HCEC 1CT (cell line): ENCODE results near the gene CLEC11A.
"Not testable (repeated sequence)": the region's sequence is repeated elsewhere in the genome, so short reads cannot be mapped to it uniquely, and the experiment has no call there.

Experiments
- DNase-seq: peaks from one replicate; pipeline ENCODE4 v3.0.0-alpha.2; 2017

Gene CLEC11A

DNA sequence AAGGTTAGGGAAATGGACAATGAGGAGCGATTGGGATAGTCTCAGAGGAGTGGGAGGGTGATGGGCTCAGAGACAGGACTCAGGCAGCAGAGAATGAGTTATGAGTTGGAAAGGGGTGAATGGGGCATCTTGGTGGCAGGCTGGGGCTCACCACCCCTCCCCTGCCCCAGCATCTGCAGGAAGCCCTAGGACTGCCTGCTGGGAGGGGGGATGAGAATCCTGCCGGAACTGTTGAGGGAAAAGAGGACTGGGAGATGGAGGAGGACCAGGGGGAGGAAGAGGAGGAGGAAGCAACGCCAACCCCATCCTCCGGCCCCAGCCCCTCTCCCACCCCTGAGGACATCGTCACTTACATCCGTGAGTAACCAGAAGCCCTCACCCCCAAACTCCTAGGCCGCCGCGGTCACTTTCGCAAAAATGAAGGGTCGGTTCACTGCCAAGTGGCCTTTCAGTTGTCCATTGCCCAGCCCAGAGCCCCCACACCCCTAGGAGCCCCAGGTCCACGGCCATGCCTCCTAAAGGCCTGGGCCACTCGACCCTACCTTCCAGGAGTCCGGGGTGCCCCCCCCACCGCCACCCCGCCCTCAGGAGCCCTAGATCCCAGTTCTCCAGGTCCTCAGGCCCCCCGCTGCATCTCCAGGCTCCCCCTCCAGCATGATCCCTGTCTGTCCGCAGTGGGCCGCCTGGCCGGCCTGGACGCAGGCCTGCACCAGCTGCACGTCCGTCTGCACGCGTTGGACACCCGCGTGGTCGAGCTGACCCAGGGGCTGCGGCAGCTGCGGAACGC is 764 bp downstream of the CLEC11A start:
- no peak for DNase-seq

DNA sequence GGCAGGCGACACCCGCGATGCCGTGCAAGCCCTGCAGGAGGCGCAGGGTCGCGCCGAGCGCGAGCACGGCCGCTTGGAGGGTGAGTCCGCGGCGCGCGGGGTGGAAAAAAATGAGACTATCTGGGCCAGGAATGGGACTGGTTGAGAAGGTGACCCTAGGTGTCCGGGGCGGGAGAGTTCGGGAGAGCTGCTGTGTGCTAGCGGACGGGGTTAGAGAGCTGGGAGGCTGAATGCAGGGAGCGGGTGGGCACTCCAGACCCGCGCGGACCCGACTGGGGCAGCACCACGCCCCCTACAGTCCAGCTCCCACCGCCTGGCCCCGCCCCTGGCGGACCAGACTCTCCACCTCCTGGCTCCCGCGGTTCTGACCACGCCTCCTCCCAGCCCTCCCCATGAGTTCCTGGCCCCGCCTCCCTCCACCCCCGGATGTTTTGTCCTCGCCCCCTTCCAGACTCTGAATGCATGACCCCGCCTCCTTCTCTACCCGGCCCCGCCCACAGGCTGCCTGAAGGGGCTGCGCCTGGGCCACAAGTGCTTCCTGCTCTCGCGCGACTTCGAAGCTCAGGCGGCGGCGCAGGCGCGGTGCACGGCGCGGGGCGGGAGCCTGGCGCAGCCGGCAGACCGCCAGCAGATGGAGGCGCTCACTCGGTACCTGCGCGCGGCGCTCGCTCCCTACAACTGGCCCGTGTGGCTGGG is 1.5 kb downstream of the CLEC11A start:
- DNase-seq: peak; percentile 99

DNA sequence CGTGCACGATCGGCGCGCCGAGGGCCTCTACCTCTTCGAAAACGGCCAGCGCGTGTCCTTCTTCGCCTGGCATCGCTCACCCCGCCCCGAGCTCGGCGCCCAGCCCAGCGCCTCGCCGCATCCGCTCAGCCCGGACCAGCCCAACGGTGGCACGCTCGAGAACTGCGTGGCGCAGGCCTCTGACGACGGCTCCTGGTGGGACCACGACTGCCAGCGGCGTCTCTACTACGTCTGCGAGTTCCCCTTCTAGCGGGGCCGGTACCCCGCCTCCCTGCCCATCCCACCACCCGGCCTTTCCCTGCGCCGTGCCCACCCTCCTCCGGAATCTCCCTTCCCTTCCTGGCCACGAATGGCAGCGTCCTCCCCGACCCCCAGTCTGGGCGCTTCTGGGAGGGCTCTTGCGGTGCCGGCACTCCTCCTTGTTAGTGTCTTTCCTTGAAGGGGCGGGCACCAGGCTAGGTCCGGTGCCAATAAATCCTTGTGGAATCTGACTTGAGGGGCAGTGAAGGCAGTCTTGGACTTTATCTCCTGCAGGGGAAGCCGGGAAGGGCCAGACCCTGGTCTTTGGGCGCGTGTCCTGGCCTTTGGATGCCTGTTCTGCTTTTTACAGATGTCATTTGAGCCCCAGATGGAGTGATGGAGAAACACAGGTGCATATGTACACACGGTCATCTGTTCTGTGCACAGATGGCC is 2.2 kb downstream of the CLEC11A start:
- DNase-seq: no peak

DNA sequence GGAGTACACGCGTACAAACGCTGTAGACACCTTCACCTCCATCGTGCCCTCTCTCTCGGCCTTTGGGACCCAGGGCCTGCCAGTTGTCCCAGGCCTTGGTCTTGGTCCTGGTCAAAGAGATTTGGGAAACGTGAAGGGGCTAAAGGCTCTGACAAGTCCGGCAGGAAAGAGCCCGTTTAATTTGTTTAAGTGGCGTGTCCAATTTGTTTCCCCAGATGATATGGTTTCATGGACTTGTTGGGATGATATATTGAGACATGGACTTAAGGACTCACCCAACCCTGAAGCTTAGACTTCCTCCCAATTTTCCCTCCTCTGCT is 2.7 kb downstream of the CLEC11A start:
- no peak for DNase-seq

DNA sequence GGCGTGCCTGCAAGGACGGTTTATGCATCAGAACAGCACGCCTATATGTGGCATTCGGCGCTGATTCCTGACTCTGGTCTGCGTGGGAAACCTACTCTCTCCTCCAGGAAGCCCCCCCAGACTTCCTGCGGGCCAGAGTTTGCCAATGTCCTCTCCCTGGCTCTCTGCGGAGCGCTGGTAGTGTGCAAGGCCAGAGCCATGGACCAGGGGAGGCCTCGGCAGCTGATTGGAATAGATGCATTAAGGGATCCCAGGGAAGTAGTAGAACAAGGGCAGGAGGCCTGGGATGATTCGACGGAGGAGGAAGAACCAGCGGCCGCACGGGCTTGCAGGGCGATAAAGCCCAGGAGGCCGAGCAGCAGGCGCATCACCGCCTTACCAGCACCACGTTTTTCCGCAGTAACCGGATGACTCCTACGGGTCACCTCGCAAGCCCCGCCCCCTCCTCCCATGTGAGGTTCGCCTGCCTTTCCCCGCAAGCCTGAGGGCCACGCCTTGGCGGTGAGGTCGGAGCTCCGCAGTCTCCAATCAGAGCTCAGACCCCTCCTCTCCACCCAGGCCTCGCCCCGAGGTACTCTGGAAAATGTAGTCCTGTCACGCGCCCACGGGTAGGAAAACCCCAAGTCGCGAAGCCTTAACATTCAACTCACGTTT is 5.0 kb downstream of the CLEC11A start:
- no peak for DNase-seq

DNA sequence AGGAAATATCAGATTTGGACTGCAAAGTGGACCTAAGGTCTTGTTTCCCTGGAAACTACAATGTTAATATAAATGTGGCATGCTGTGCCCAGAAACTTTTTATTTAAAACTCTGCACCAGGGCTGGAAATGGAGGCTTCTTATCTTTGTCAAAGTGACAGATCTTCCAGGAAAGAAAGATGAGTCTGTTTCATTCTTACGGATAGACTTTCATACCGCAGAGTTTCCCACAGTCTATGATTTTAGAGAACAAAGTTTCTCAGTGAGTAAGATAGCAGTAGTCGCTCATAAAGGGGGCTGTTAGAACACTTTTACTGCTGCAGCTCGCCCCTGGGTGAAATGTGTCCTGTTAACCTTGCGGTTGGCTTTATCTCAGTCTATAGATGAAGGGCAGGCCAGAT is 6.7 kb downstream of the CLEC11A start:
- DNase-seq: no peak

DNA sequence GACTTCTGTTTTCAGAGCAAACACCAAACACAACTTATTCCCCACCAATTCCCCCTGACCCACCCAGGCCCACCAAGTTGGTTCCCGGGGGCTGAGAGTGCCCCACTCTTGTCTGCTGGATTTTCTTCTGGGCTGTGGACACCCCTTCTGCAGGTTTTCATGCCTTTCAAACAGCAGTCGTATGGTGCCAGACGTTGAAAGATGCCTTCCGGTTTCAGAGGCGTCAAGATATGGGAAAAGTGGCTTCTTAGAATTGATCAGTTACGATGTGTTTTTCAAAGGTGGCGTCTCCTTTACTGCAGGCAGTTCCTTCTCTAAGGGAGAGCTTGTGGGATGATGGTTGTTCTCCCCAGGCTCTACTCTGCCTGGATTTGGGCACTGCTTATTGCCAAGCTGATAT is 12.7 kb downstream of the CLEC11A start:
- DNase-seq: no peak

DNA sequence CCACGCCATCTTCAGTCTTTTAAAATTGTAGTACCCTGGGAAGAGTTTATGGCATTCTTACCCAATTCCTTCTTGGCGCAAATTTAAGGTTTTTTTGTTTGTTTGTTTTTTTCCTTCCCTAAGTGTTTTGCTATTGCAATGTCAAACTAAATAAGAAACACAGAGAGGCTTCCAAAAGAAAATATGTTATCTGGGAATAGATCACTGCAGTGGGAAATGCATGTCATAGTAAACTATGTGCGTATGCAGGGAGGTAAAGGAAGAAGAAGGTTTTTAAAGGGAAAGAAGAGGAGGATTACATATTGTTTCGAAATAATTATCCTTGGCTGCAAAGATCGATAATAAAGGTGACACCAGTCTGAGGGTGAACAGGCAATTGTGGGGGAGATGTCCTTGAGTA is 13.2 kb downstream of the CLEC11A start:
- DNase-seq: no peak

DNA sequence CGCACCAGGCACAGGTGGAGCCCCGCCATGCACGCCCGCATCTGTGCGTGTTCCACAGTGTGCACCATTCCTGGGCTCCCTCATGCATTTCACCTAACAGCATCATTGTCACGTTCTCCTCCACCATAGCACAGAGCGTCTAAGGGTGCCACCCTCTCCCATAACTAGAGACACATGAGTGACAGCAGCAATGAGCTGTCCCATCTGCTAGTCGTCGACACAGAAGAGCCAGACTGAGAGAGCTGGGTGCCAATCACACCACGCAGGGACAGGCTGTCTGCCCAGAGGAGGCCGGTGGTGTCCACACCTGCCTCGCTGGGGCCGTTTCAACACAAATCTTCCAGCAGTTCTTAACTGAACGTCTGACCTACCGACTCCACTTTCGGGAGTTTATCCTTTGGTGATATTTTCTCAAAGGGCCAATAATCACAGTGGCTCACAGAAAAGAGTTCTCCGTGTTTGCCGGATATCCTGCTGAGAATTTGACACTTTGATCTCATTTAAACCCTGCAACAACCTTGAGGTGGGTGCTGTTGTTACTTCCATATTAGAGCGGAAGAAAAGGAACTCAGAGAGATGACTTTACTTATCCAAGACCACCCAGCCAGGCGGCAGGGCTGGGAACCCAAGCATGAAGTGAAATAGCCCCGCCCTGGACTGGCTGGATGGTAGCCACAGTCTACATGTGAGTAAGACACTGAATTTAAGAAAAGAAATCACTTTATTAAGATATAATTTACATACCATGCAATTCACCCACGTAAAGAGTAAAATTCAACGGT is 16.2 kb downstream of the CLEC11A start:
- DNase-seq: no peak

DNA sequence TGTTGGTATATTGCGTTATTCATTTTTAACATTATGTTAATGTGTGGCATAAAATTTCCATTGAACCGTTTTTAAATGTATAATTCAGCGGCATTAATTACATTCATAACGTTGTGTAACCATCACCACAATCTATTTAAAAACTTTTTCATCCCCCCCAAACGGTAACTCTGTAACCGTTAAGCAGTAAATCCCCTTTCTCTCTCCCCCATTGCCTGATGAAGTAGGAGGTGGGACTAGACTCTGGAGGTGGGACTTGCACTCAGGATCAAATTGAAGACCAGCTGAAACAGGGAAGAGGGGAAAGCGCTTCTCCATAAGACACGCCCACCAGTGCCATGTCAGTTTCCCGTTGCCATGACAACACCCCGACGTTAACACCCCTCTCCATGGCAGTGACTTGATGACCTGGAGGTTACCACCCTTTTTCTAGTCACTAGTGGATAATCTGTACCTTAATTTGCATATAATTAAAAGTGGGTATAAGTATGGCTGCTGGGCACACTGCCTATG is 16.8 kb downstream of the CLEC11A start:
- DNase-seq: no peak

DNA sequence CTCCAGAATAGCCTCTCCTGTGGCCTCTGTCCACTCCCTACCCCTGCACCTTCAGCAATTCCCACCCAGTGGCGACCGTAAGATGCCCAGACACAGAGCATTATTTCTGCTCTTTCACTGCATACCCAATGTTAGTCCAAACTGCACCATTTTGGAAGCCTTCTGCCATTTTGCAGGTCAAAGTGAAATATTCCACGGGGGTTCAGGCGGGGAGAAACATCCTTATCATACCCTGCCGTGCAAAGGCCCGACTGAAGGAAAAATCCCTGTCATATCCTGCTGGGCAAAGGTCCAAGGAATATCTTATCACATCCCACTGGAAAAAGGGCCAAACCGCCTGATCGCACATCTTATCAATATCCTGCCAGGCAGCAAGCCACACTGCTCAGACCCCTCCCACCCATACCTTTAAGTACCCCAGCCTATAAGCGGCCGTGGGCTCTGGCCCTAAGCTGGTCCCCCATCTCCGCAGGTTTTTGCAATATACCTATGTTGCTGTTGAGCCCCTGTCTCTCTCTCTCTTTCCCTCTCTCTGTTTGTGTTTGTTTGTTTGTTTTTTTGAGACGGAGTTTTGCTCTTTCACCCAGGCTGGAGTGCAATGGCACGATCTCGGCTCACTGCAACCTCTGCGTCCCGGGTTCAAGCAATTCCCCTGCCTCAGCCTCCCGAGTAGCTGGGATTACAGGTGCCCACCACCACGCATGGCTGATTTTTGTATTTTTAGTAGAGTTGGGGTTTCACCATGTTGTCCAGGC is 18.2 kb downstream of the CLEC11A start:
- DNase-seq: no peak

DNA sequence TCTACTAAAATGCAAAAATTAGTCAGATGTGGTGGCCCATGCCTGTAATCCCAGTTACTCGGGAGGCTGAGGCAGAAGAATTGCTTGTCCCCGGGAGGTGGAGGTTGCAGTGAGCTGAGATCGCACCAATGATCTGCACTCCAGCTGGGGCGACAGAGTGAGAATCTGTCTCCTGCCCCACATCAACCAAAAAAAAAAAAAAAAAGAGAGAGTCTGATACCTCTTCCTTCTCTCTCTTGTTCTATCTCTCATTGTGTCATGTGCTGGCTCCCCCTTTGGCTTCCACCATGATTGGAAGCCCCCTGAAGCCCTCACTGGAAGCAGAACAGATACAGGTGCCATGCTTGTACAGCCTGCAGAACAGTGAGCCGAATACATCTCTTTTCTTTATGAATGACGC is 20.4 kb downstream of the CLEC11A start:
- no peak for DNase-seq

DNA sequence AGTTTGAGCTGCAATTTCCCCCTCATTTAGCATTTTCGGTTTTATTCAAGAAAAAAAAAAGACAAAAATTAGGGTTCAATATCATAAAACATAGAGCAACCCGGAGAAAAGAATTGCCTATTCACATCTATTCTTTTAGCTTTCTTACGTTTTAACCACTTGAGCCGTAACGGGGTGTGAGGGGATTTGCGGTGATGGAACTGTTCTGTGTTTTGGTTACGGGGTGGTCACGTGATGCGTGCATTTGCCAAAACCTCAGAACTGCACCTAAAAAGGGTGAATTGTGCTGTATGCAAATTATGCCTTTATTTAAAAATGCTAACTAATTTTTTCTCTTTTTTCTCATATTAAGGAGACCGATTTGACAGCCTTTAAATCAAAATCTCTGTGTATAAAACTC is 22.1 kb downstream of the CLEC11A start:
- DNase-seq: no peak

DNA sequence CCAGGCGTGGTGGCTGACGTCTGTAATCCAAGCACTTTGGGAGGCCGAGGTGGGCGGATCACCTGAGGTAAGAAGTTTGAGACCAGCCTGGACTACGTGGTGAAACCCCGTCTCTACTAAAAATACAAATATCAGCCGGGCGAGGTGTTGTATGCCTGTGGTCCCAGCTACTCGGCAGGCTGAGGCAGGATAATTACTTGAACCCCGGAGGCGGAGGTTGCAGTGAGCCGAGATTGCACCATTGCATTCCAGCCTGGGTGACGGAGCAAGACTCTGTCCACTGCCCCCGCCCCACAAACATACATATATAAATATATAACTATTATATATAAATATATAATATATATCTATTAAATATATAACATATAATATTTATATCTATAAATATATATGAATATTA is 24.0 kb downstream of the CLEC11A start:
- DNase-seq: not testable (repeated sequence)

DNA sequence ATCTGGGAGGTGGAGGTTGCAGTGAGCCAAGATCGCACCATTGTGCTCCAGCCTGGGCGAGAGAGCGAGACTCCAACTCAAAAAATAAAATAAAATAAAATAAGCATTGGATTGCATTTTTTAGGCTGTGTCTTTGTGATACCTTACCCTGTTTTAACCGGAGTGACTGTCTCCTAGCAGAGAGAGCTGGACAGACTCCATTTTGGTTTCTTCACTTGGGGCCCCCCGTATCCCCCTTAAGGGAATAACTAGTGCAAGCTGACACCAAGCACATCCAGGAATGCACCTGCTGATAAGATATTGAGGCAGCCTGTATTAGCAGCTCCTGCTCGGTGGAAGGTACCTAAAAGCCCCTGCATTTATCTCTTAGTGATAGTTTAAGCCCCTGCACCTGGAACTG is 26.3 kb downstream of the CLEC11A start:
- DNase-seq: no peak

DNA sequence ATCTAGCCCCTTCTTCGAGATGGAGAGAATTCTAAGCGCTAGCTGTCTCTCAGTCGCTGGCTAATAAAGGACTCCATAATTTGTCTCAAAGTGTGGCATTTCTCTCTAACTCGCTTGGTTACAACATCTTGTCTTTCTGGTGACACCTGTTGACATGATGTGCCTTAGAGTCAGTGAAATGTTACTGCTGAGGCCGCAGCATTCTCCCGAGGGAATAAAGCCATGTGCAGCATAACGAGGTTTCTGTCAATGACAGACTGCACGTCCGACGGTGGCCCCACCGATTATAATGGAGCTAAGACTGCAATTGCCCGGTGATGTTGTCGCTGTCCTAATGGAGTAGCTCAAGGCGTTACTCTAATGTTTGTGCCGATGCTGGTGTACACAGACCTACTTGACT is 26.8 kb downstream of the CLEC11A start:
- DNase-seq: no peak

DNA sequence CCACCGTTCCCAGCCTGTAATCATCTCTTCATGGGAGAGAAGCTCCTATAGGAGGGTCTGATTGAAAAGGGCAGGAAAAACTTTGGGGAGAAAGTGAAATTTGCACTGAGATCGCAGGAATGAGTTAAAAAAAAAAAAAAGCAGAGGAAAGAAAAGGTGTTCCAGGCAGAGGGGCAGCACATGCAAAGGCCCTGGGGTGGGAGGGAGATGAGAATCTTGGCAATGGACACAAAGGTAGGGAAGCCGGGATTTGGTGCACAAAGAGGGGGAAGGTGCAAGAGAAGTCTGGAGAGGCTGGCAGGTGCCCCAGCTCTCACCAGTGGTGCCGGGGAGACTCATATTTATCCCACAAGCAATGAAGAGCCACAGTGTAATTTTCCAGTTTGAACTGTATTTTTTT is 30.7 kb downstream of the CLEC11A start:
- DNase-seq: no peak

DNA sequence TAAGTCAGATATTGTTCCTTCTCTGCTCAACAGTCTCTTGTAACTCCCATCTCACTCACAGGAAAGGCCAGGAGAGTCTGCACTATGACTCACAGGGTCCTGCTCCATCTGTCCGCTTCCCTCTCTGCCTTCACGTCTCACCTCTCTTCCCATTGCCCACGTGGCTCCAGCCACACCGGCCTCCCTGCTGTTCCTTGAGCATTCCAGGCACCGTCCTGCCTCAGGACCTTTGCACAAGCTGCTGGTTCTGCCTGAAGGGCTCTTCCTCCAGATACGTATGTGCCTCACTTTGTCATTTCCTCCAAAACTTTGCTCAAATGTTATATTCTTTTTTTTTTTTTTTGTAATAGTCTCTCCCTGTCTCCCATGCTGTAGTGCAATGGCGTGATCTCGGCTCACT is 33.1 kb downstream of the CLEC11A start:
- DNase-seq: not testable (repeated sequence)

DNA sequence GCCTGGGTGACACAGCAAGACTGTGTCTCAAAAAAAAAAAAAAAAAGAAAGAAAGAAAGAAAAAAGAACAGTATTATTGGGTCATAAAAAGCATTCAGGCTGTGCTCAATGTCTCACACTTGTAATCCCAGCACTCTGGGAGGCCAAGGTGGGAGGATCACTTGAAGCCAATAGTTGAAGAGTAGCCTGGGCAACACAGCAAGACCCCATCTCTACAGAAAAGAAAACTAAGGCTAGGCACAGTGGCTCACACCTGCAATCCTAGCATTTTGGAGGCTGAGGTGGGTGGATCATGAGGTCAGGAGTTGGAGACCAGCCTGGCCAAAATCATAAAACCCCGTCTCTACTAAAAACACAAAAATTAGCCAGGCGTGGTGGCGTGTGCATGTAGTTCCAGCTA is 34.5 kb downstream of the CLEC11A start:
- DNase-seq: not testable (repeated sequence)

DNA sequence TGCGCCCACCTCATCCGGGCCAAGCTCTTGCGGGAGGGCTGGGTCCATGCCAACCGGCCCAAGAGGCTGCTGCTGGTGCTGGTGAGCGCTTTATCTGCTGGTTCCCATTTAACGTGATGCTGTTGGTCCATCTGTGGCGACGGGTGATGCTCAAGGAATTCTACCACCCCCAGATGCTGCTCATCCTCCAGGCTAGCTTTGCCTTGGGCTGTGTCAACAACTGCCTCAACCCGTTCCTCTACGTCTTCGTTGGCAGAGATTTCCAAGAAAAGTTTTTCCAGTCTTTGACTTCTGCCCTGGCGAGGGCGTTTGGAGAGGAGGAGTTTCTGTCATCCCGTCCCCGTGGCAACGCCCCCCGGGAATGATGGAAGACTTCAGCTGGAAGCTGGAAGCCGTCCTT is 35.9 kb downstream of the CLEC11A start:
- DNase-seq: not testable (repeated sequence)

DNA sequence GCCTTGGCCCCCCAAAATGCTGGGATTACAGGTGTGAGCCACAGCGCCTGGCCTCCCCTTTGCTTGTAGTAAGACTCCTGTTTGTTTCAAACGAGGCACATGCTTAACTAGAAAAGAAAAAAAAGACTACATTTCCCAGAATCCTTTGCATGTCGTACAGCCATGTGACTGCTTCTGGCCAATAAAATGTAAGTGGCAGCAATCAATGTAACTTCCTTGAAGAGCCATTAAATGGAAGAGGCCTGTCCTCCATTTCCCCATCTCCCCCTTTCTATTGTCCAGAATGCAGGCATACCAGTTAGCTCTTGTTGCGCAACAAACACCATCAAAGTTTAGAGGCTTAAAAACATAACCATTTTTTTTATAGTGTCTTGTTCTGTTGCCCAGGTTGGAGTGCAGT is 36.7 kb downstream of the CLEC11A start:
- DNase-seq: no peak

DNA sequence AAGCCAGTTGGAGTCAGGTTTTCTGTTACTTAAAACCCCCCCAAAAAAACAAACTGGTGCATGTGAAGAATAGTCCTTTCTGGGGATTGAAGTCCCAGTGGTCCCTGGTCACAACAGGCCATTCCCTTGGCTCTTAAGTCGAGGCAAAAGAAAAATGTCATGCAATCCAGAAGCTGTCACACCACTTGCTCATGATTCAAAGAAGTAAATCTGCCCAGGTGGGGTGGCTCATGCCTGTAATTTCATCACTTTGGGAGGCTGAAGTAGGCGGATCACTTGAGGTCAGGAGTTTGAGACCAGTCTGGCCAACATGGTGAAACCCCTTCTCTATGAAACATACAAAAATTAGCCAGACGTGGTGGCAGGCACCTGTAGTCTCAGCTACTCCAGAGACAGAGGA is 38.3 kb downstream of the CLEC11A start:
- DNase-seq: not testable (repeated sequence)
